Lower lobe of right lung (tissue), 2 donors: ENCODE results near the gene CERS2. TPM values are rescaled to one million over a fixed set of nuclear protein-coding genes. Genes with fewer than 3 reads are reported as not detected.

ENCODE experiments used
- ATAC-seq, 2 donors: fragments of 200-7000 bp; cut with Tn5 transposase; one replicate each; pipeline ENCODE4 v1.9.1; 2020 to 2022; ENCODE audit warnings: mild to moderate bottlenecking in 2 of 2, moderate library complexity in 2 of 2
- DNase-seq: peaks from one replicate; pipeline ENCODE4 v3.0.0-alpha.2; 2020
- H3K27ac ChIP-seq: fragments of 200-600 bp; one replicate; pipeline ENCODE4 v1.8.0; 2022
- H3K27me3 ChIP-seq: fragments of 200-600 bp; one replicate; pipeline ENCODE4 v1.8.0; 2022; ENCODE audit warnings: low read depth
- H3K36me3 ChIP-seq: fragments of 200-600 bp; one replicate; pipeline ENCODE4 v1.8.0; 2022; ENCODE audit warnings: mild to moderate bottlenecking
- H3K4me1 ChIP-seq: fragments of 200-600 bp; one replicate; pipeline ENCODE4 v1.8.0; 2022
- H3K4me3 ChIP-seq: fragments of 200-600 bp; one replicate; pipeline ENCODE4 v1.8.0; 2022; ENCODE audit warnings: mild to moderate bottlenecking
- H3K9me3 ChIP-seq: fragments of 200-600 bp; one replicate; pipeline ENCODE4 v1.8.0; 2022
- intact Hi-C: fragments of 100-400 bp; cut with DNase I; formaldehyde crosslinking; loops from one replicate; pipeline ENCODE4 v1.11.0; 2022
- total RNA-seq: library from RNA; stranded (reverse); fragmentation: NEBNext Ultra II Directional; extraction: Animal tissue kit (Norgen Biotek cat#: 25700); gene quantifications from one replicate; pipeline ENCODE4 v1.2.1, GENCODE V29; 2021
- TF ChIP-seq, protein P1 (sequence below): fragments of 200-600 bp; IDR thresholded peaks from one replicate; pipeline ENCODE4 v1.8.0; 2022; ENCODE audit warnings: antibody characterized with exemption, mild to moderate bottlenecking
- donor health status: DM: no; HTN: yes; CAD: no; lungs with severe emphysema.

CERS2 gene
- total RNA-seq, 1 donor from 2014 or later: 297 TPM

DNA sequence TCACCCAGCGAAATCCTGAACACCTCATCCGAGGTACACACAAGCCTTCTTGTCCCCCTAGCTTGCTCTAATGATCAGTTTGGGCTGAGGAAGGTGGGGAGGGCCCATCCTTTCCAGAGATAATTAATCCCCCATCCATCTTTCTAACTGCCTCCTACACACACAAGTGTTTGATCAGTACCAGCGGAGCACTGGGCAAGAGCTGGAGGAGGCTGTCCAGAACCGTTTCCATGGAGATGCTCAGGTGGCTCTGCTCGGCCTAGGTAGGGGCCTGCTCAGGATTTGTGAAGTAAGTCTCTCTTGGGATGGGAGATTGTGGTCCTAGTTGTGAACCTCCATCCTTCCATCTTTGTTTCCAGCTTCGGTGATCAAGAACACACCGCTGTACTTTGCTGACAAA lies 13.3 kb upstream of the CERS2 start:
- Histone ChIP-seq H3K9me3 (no peaks in the 10 kb centered on the region), H3K4me1 (no peaks in the 10 kb centered on the region), H3K36me3 (no peaks in the 10 kb centered on the region), H3K27ac (no peak overlapping the region), H3K27me3 (no peaks in the 10 kb centered on the region), H3K4me3 (no peak overlapping the region)
- TF ChIP-seq, protein P1, sequence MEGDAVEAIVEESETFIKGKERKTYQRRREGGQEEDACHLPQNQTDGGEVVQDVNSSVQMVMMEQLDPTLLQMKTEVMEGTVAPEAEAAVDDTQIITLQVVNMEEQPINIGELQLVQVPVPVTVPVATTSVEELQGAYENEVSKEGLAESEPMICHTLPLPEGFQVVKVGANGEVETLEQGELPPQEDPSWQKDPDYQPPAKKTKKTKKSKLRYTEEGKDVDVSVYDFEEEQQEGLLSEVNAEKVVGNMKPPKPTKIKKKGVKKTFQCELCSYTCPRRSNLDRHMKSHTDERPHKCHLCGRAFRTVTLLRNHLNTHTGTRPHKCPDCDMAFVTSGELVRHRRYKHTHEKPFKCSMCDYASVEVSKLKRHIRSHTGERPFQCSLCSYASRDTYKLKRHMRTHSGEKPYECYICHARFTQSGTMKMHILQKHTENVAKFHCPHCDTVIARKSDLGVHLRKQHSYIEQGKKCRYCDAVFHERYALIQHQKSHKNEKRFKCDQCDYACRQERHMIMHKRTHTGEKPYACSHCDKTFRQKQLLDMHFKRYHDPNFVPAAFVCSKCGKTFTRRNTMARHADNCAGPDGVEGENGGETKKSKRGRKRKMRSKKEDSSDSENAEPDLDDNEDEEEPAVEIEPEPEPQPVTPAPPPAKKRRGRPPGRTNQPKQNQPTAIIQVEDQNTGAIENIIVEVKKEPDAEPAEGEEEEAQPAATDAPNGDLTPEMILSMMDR: no peak
- DNase-seq (no peak), ATAC-seq (no peak)
- intact Hi-C loops: no loop called here

DNA sequence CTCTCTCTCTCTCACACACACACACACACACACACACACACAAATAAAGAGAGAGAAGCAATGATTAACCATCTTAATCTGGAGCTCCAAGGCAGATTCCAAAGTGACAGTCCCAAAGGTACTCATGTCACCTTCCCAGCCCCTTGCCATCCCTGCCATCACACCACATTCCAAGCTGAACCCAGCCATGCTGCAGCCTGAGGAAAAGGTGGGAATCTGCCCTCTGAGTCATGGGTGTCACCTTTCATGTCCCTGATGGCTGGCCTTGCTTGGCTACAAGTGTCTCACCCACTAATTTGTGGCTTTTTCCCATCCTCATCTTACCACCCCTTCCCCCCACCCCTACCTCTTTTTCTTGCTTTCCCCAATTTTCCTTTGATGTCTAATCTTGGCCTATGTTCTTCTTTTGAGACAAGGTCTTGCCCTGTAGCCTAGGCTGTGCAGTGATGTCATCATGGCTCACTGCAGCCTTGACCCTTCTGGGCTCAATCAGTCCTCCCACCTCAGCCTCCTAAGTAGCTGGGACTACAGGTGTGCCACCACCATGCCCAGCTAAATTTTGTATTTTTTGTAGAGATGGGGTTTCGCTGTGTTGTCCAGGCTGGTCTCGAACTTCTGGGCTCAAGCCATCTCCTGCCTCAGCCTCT lies 10.7 kb upstream of the CERS2 start:
- Histone ChIP-seq H3K36me3 (no peaks in the 10 kb centered on the region), H3K9me3 (no peaks in the 10 kb centered on the region), H3K4me1 (peaks cover 18% of the 10 kb centered on the region), H3K27ac (no peak overlapping the region), H3K4me3 (no peak overlapping the region), H3K27me3 (no peaks in the 10 kb centered on the region)
- DNase-seq: no peak
- intact Hi-C loops: no loop called here
- TF ChIP-seq, protein P1: no peak
- no peak for ATAC-seq

DNA sequence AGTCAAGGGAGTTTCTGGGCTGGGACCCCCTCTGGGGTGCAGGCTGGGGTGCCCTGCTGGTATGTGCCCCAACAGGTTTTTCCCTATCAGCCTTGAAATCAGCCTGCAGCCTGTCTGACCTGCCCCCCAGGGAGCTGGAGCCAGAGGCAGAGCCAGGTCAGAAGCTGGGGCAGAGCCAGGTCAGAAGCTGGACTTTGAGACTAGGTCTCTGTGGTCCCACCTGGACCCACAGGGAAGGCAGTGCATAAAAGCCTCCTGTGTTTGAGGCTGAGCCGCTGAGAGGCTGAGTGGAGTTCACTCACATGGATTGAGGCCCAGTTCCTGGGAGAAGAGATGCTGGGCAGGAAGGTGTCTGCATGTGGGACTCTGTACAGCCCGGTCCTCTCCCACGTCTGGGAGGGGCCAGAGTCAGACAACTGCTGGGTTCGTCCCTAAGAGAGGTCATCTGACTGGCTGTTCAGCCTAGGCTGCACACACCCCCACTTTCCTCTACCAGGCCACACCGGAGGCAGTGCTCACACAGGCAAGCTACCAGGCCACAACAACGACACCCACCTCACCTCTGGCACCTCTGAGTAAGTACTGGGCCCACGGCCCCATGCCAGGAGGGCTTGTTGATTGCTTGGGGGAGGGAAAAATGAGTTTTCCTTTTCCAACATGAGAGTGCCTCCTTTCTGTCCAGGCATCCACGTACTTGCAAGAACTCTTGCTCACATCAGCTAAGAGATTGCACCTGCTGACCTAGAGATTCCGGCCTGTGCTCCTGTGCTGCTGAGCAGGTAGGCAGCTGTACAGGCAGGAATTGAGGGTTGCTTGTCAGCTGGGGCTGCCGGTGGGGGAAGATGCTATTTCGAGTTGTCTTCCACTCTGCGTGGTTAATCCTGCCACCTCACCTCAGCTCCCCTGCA lies 7.4 kb upstream of the CERS2 start, which contains the start of gene ANXA9:
Gene ANXA9 (plus strand): TSS at position 488 of the 908 bp plus-strand sequence. CDS start 814 bp downstream, outside the sequence.
- Histone ChIP-seq H3K36me3 (no peaks in the 10 kb centered on the region), H3K27ac (peak within 1 kb of the TSS; percentile 43), H3K9me3 (no peaks in the 10 kb centered on the region), H3K4me1 (peaks cover 50% of the 10 kb centered on the region), H3K4me3 (no peak within 1 kb of the TSS), H3K27me3 (no peaks in the 10 kb centered on the region)
- TF ChIP-seq, protein P1: no peak
- intact Hi-C loops: no loop called here
- ATAC-seq: peak; percentile 13 to 17
- no peak for DNase-seq

DNA sequence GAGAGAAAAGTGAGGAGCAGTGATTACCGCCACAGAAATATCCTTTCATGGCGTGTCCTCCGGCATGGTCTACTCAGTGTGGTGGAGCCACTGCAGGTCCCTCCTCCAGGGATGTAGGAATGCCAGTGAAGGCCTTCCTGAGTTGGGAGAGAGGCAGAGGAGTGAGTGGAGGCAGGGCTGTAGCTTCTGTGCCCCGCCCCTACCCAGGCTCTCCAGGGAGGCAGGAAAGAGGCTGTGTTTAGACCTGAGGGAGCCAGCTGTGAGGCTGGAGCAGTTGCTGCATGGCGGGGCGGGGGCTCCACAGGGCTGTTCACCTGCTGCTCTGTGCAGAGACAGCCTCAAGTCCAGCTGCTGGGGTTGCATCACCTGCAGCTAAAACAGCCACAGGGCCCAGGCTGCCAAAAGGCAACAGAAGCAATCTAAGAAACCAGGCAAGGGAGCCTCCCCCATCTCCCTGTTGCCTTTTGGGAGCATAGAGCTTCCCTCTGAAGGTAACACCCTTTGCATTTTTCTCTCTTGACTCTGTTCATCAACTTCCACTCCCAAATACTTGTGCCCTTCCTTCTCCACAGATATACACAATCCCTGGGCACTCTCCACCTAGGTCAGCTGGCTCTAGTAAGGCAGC lies 6.7 kb upstream of the CERS2 start:
- H3K4me1 ChIP-seq: peaks cover 57% of the 10 kb centered on the region
- ATAC-seq: peak; percentile 61 to 66
- H3K9me3 ChIP-seq: no peaks in the 10 kb centered on the region
- no peak overlapping the region for H3K4me3 ChIP-seq
- intact Hi-C loops: no loop called here
- no peaks in the 10 kb centered on the region for H3K36me3 ChIP-seq
- peak overlapping the region; percentile 43 for H3K27ac ChIP-seq
- H3K27me3 ChIP-seq: no peaks in the 10 kb centered on the region
- TF ChIP-seq, protein P1: no peak
- peak; percentile 69 for DNase-seq
